Measurements from ENCODE around the gene APC.
A peak's percentile ranks its signal among the peaks of the same experiment; 100 is the strongest.

APC gene

GRCh38 chr5:112737463-112738190, at the start of gene APC:
Gene APC, plus strand, starts transcription at chr5:112737885. Its CDS starts 17,006 bp downstream, at chr5:112754891.
- H3K4me1 ChIP-seq (ENCODE audit: control insufficient read depth, insufficient read depth, low read length): no peaks in the 10 kb centered on the region
- H3K9me3 ChIP-seq (ENCODE audit: control insufficient read depth, insufficient read depth, low read length): no peaks in the 10 kb centered on the region
- peak within 1 kb of the TSS; percentile 27 for H3K9ac ChIP-seq (ENCODE audit: low read depth, low read length)
- peak within 1 kb of the TSS; percentile 90 for H3K4me3 ChIP-seq (ENCODE audit: low read depth, low read length)
- H3K36me3 ChIP-seq (ENCODE audit: control insufficient read depth, insufficient read depth, low read length): no peaks in the 10 kb centered on the region
- no peaks in the 10 kb centered on the region for H3K27me3 ChIP-seq (ENCODE audit: control insufficient read depth, insufficient read depth, low read length)

- Histone ChIP-seq H3K9me3 (ENCODE audit: control insufficient read depth, insufficient read depth, low read length) (peaks cover 3% of the 10 kb centered on the region), H3K27me3 (ENCODE audit: control insufficient read depth, insufficient read depth, low read length) (no peaks in the 10 kb centered on the region), H3K9ac (ENCODE audit: low read depth, low read length) (no peak overlapping the region), H3K36me3 (ENCODE audit: control insufficient read depth, insufficient read depth, low read length) (no peaks in the 10 kb centered on the region), H3K4me1 (ENCODE audit: control insufficient read depth, insufficient read depth, low read length) (peaks cover 6% of the 10 kb centered on the region), H3K4me3 (ENCODE audit: low read depth, low read length) (no peak overlapping the region)
Measured at GRCh38 chr5:112689155-112689909, 48.4 kb upstream of the APC start.

GRCh38 chr5:112690605-112691338, 46.9 kb upstream of the APC start:
- H3K27me3 ChIP-seq (ENCODE audit: control insufficient read depth, insufficient read depth, low read length): no peaks in the 10 kb centered on the region
- H3K4me1 ChIP-seq (ENCODE audit: control insufficient read depth, insufficient read depth, low read length): peaks cover 6% of the 10 kb centered on the region
- no peaks in the 10 kb centered on the region for H3K36me3 ChIP-seq (ENCODE audit: control insufficient read depth, insufficient read depth, low read length)
- no peak overlapping the region for H3K4me3 ChIP-seq (ENCODE audit: low read depth, low read length)
- peaks cover 3% of the 10 kb centered on the region for H3K9me3 ChIP-seq (ENCODE audit: control insufficient read depth, insufficient read depth, low read length)
- H3K9ac ChIP-seq (ENCODE audit: low read depth, low read length): no peak overlapping the region

- Histone ChIP-seq H3K9ac (ENCODE audit: low read depth, low read length) (no peak overlapping the region), H3K4me1 (ENCODE audit: control insufficient read depth, insufficient read depth, low read length) (peaks cover 6% of the 10 kb centered on the region), H3K36me3 (ENCODE audit: control insufficient read depth, insufficient read depth, low read length) (no peaks in the 10 kb centered on the region), H3K4me3 (ENCODE audit: low read depth, low read length) (no peak overlapping the region), H3K9me3 (ENCODE audit: control insufficient read depth, insufficient read depth, low read length) (peaks cover 3% of the 10 kb centered on the region), H3K27me3 (ENCODE audit: control insufficient read depth, insufficient read depth, low read length) (no peaks in the 10 kb centered on the region)
Measured at GRCh38 chr5:112691339-112691680, 46.4 kb upstream of the APC start.

GRCh38 chr5:112691758-112692157, 45.9 kb upstream of the APC start:
- H3K27me3 ChIP-seq (ENCODE audit: control insufficient read depth, insufficient read depth, low read length): no peaks in the 10 kb centered on the region
- H3K36me3 ChIP-seq (ENCODE audit: control insufficient read depth, insufficient read depth, low read length): no peaks in the 10 kb centered on the region
- H3K4me1 ChIP-seq (ENCODE audit: control insufficient read depth, insufficient read depth, low read length): peaks cover 6% of the 10 kb centered on the region
- peaks cover 3% of the 10 kb centered on the region for H3K9me3 ChIP-seq (ENCODE audit: control insufficient read depth, insufficient read depth, low read length)
- no peak overlapping the region for H3K4me3 ChIP-seq (ENCODE audit: low read depth, low read length)
- no peak overlapping the region for H3K9ac ChIP-seq (ENCODE audit: low read depth, low read length)

GRCh38 chr5:112692472-112692871, 45.2 kb upstream of the APC start:
- Histone ChIP-seq H3K27me3 (ENCODE audit: control insufficient read depth, insufficient read depth, low read length) (no peaks in the 10 kb centered on the region), H3K9ac (ENCODE audit: low read depth, low read length) (no peak overlapping the region), H3K36me3 (ENCODE audit: control insufficient read depth, insufficient read depth, low read length) (no peaks in the 10 kb centered on the region), H3K4me3 (ENCODE audit: low read depth, low read length) (no peak overlapping the region), H3K9me3 (ENCODE audit: control insufficient read depth, insufficient read depth, low read length) (peaks cover 3% of the 10 kb centered on the region), H3K4me1 (ENCODE audit: control insufficient read depth, insufficient read depth, low read length) (peaks cover 4% of the 10 kb centered on the region)

GRCh38 chr5:112693301-112693700, 44.4 kb upstream of the APC start:
- no peak overlapping the region for H3K4me3 ChIP-seq (ENCODE audit: low read depth, low read length)
- no peaks in the 10 kb centered on the region for H3K27me3 ChIP-seq (ENCODE audit: control insufficient read depth, insufficient read depth, low read length)
- no peaks in the 10 kb centered on the region for H3K4me1 ChIP-seq (ENCODE audit: control insufficient read depth, insufficient read depth, low read length)
- peaks cover 3% of the 10 kb centered on the region for H3K9me3 ChIP-seq (ENCODE audit: control insufficient read depth, insufficient read depth, low read length)
- no peak overlapping the region for H3K9ac ChIP-seq (ENCODE audit: low read depth, low read length)
- no peaks in the 10 kb centered on the region for H3K36me3 ChIP-seq (ENCODE audit: control insufficient read depth, insufficient read depth, low read length)

- H3K9me3 ChIP-seq (ENCODE audit: control insufficient read depth, insufficient read depth, low read length): peaks cover 3% of the 10 kb centered on the region
- H3K27me3 ChIP-seq (ENCODE audit: control insufficient read depth, insufficient read depth, low read length): no peaks in the 10 kb centered on the region
- no peak overlapping the region for H3K4me3 ChIP-seq (ENCODE audit: low read depth, low read length)
- H3K4me1 ChIP-seq (ENCODE audit: control insufficient read depth, insufficient read depth, low read length): no peaks in the 10 kb centered on the region
- H3K36me3 ChIP-seq (ENCODE audit: control insufficient read depth, insufficient read depth, low read length): no peaks in the 10 kb centered on the region
- H3K9ac ChIP-seq (ENCODE audit: low read depth, low read length): no peak overlapping the region
Measured at GRCh38 chr5:112694853-112695709, 42.6 kb upstream of the APC start.

GRCh38 chr5:112696786-112697185, 40.9 kb upstream of the APC start:
- Histone ChIP-seq H3K4me1 (ENCODE audit: control insufficient read depth, insufficient read depth, low read length) (no peaks in the 10 kb centered on the region), H3K9ac (ENCODE audit: low read depth, low read length) (no peak overlapping the region), H3K9me3 (ENCODE audit: control insufficient read depth, insufficient read depth, low read length) (no peaks in the 10 kb centered on the region), H3K27me3 (ENCODE audit: control insufficient read depth, insufficient read depth, low read length) (no peaks in the 10 kb centered on the region), H3K36me3 (ENCODE audit: control insufficient read depth, insufficient read depth, low read length) (no peaks in the 10 kb centered on the region), H3K4me3 (ENCODE audit: low read depth, low read length) (no peak overlapping the region)

- no peaks in the 10 kb centered on the region for H3K4me1 ChIP-seq (ENCODE audit: control insufficient read depth, insufficient read depth, low read length)
- H3K9me3 ChIP-seq (ENCODE audit: control insufficient read depth, insufficient read depth, low read length): no peaks in the 10 kb centered on the region
- H3K27me3 ChIP-seq (ENCODE audit: control insufficient read depth, insufficient read depth, low read length): no peaks in the 10 kb centered on the region
- H3K9ac ChIP-seq (ENCODE audit: low read depth, low read length): no peak overlapping the region
- H3K4me3 ChIP-seq (ENCODE audit: low read depth, low read length): no peak overlapping the region
- H3K36me3 ChIP-seq (ENCODE audit: control insufficient read depth, insufficient read depth, low read length): no peaks in the 10 kb centered on the region
Measured at GRCh38 chr5:112697322-112697721, 40.4 kb upstream of the APC start.

GRCh38 chr5:112697833-112698232, 39.9 kb upstream of the APC start:
- no peaks in the 10 kb centered on the region for H3K36me3 ChIP-seq (ENCODE audit: control insufficient read depth, insufficient read depth, low read length)
- H3K9ac ChIP-seq (ENCODE audit: low read depth, low read length): no peak overlapping the region
- H3K4me1 ChIP-seq (ENCODE audit: control insufficient read depth, insufficient read depth, low read length): no peaks in the 10 kb centered on the region
- H3K4me3 ChIP-seq (ENCODE audit: low read depth, low read length): no peak overlapping the region
- no peaks in the 10 kb centered on the region for H3K9me3 ChIP-seq (ENCODE audit: control insufficient read depth, insufficient read depth, low read length)
- no peaks in the 10 kb centered on the region for H3K27me3 ChIP-seq (ENCODE audit: control insufficient read depth, insufficient read depth, low read length)
